Sigmoid colon (tissue), 4 donors: ENCODE data around the gene GABRP.

Experiments
- EP300 ChIP-seq, 4 donors: sonication (generic); formaldehyde crosslinking; IDR thresholded peaks; one replicate each; pipeline ENCODE4 v1.6.1; 2017; ENCODE audit warnings: antibody characterized with exemption in 4 of 4
- POLR2AphosphoS5 ChIP-seq, 4 donors: sonication (generic); formaldehyde crosslinking; IDR thresholded peaks; one replicate each; pipeline ENCODE4 v1.6.1; 2017; ENCODE audit warnings: antibody characterized with exemption in 4 of 4
- TF ChIP-seq, protein P1 (sequence below), 4 experiments: fragments of 450-650 bp in 3 of 4; fragments of 200-600 bp in 1 of 4; IDR thresholded peaks; one replicate each; pipeline ENCODE4 v1.5.1; 2016 to 2019; ENCODE audit warnings: antibody characterized with exemption in 4 of 4, mild to moderate bottlenecking in 3 of 4, moderate library complexity in 2 of 4

DNA sequence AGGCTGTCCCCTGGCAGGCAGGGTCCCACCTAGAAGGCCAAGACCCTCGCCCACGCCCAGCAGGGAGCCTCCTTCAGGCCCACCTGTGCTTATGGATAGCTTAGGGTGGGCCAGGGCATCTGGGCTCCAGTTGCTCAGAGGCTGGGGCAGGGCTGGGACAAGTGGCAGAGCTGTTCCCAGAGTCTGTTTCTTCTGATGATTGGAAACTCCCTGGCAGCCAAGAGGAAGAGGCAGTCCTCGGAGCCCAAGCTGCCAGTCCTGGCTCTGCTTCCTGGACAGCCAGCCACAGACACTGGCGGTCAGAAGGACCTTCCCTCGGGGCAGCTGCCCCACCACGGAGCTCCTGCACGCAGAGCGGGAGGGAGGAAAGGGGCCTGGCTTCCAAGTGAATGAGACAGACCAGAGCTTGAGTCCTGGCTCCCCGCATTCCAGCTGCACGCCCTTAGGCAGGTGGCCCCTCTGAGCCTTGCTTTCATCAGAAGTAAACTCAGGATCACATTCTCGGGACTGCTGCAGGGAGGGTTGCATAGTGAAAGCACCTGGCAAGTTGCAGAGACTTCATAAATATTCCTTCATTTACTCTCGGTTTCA lies 37.9 kb upstream of the GABRP start:
- TF ChIP-seq, protein P1, sequence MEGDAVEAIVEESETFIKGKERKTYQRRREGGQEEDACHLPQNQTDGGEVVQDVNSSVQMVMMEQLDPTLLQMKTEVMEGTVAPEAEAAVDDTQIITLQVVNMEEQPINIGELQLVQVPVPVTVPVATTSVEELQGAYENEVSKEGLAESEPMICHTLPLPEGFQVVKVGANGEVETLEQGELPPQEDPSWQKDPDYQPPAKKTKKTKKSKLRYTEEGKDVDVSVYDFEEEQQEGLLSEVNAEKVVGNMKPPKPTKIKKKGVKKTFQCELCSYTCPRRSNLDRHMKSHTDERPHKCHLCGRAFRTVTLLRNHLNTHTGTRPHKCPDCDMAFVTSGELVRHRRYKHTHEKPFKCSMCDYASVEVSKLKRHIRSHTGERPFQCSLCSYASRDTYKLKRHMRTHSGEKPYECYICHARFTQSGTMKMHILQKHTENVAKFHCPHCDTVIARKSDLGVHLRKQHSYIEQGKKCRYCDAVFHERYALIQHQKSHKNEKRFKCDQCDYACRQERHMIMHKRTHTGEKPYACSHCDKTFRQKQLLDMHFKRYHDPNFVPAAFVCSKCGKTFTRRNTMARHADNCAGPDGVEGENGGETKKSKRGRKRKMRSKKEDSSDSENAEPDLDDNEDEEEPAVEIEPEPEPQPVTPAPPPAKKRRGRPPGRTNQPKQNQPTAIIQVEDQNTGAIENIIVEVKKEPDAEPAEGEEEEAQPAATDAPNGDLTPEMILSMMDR (IDR thresholded peaks at IDR 0.05) = no peak
- TF ChIP-seq POLR2AphosphoS5 (IDR thresholded peaks at IDR 0.05) (no peak), EP300 (IDR thresholded peaks at IDR 0.05) (no peak)
